ENCODE results near the gene TIMM44. TPM values are rescaled to one million over a fixed set of nuclear protein-coding genes. Genes with fewer than 3 reads are reported as not detected.

TIMM44 gene
- total RNA-seq, 4 donors from 2014 or later = 55.5 to 211 (median 80.7) TPM

DNA sequence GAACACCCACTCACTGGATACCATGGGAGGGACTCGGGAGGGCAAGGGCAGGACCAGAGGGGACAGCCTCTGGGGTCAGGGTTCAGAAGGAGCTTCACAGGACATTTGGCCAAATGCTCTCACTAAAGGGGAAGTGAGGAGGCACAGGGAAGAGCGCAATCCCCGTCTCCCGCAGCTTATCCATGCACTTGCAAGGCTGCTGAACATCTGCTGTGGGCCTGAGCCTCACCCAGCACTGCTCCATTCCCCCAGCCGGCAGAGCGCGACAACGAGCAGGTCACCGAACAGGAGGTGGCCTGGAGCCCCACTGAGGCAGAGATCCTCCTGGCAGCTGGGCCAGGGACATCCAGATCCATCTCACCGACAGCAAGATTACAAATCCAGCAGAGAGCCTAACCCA, 38.6 kb upstream of the TIMM44 start:
- no peak for TF ChIP-seq POLR2A (IDR thresholded peaks at IDR 0.05)
- TF ChIP-seq, protein P1, sequence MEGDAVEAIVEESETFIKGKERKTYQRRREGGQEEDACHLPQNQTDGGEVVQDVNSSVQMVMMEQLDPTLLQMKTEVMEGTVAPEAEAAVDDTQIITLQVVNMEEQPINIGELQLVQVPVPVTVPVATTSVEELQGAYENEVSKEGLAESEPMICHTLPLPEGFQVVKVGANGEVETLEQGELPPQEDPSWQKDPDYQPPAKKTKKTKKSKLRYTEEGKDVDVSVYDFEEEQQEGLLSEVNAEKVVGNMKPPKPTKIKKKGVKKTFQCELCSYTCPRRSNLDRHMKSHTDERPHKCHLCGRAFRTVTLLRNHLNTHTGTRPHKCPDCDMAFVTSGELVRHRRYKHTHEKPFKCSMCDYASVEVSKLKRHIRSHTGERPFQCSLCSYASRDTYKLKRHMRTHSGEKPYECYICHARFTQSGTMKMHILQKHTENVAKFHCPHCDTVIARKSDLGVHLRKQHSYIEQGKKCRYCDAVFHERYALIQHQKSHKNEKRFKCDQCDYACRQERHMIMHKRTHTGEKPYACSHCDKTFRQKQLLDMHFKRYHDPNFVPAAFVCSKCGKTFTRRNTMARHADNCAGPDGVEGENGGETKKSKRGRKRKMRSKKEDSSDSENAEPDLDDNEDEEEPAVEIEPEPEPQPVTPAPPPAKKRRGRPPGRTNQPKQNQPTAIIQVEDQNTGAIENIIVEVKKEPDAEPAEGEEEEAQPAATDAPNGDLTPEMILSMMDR (IDR thresholded peaks at IDR 0.05) = no peak
- Histone ChIP-seq H3K4me3 (no peak overlapping the region), H3K9me3 (no peaks in the 10 kb centered on the region), H3K36me3 (peaks cover 0 to 68% (median 0%) of the 10 kb centered on the region in 3 donors), H3K4me1 (peaks cover 0 to 1% (median 0%) of the 10 kb centered on the region in 4 donors), H3K27ac (peak overlapping the region in 1 of 4 donors; percentile 53), H3K27me3 (no peaks in the 10 kb centered on the region)
- DNase-seq = no peak

DNA sequence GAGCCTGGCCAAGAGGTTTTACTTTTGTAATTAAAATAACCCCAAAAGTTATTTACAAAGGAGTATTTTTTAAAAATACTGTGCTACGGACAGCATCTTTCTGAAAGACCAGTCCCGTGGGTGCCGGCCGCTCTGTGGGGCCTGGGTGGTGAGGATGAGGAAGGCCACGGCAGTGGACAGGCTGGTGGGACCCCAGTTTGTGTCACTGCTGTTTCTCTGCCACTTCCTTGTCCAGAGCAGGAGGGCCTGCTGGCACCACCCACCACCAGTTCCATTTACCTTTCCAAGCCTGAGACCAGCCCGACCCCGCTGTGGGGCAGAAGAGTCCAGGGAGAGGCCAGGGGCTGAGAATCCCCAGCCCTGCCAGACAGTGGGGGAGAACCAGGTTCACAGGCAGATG, 38.2 kb upstream of the TIMM44 start:
- TF ChIP-seq POLR2A (IDR thresholded peaks at IDR 0.05) = no peak
- TF ChIP-seq, protein P1 (IDR thresholded peaks at IDR 0.05) = no peak
- no peak for DNase-seq
- no peaks in the 10 kb centered on the region for H3K27me3 ChIP-seq
- peak overlapping the region in 1 of 4 donors; percentile 53 for H3K27ac ChIP-seq
- no peak overlapping the region for H3K4me3 ChIP-seq
- H3K4me1 ChIP-seq = no peaks in the 10 kb centered on the region
- H3K36me3 ChIP-seq = peaks cover 0 to 69% (median 0%) of the 10 kb centered on the region in 3 donors
- H3K9me3 ChIP-seq = no peaks in the 10 kb centered on the region

DNA sequence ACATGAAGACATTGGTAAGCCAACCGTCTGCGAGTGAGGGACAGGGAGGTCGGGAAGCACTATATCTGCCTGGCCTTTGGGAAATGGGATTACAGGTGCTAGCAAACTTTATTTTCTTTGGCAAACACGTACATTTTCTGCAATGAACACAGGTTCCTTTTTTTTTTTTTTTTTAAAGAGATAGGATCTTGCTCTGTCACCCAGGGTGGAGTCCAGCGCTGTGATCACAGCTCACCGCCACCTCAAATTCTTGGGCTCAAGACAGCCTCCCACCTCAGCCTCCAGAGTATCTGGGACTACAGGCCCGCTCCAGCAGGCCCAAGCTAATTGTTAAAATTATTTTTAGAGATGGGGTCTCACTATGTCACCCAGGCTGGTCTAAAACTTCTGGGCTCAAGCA, 37.7 kb upstream of the TIMM44 start:
- no peak overlapping the region for H3K4me3 ChIP-seq
- H3K9me3 ChIP-seq = no peaks in the 10 kb centered on the region
- peaks cover 0 to 69% (median 0%) of the 10 kb centered on the region in 3 donors for H3K36me3 ChIP-seq
- DNase-seq = no peak
- no peaks in the 10 kb centered on the region for H3K4me1 ChIP-seq
- no peak for TF ChIP-seq POLR2A (IDR thresholded peaks at IDR 0.05)
- TF ChIP-seq, protein P1 (IDR thresholded peaks at IDR 0.05) = no peak
- no peak overlapping the region for H3K27ac ChIP-seq
- no peaks in the 10 kb centered on the region for H3K27me3 ChIP-seq

DNA sequence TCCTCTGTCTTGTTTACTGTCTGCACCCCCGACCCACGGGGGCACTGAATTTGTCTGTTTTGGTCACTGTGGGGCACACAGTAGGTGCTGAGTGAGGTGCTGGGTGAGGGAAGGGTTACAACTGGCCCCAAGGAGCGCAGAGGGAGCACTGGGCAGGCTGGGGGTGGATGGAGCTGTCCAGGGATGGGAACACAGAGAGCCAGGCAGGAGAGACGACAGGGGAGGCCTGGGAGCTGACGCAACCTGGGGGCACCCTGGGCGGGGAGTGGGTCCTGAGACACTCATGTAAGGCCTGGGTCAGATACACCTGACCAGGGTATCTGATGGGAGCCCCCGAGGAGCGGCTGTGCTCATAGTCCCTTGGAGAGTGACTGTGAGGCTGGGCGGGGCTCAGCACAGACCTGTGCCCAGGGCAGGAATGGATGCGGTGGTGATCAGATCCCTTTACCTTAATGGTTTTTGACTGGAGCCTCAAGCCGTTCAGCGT, 37.2 kb upstream of the TIMM44 start:
- Histone ChIP-seq H3K9me3 (no peaks in the 10 kb centered on the region), H3K4me1 (no peaks in the 10 kb centered on the region), H3K4me3 (no peak overlapping the region), H3K27ac (no peak overlapping the region), H3K27me3 (no peaks in the 10 kb centered on the region), H3K36me3 (peaks cover 0 to 69% (median 0%) of the 10 kb centered on the region in 3 donors)
- TF ChIP-seq, protein P1 (IDR thresholded peaks at IDR 0.05) = no peak
- no peak for TF ChIP-seq POLR2A (IDR thresholded peaks at IDR 0.05)
- DNase-seq = no peak

DNA sequence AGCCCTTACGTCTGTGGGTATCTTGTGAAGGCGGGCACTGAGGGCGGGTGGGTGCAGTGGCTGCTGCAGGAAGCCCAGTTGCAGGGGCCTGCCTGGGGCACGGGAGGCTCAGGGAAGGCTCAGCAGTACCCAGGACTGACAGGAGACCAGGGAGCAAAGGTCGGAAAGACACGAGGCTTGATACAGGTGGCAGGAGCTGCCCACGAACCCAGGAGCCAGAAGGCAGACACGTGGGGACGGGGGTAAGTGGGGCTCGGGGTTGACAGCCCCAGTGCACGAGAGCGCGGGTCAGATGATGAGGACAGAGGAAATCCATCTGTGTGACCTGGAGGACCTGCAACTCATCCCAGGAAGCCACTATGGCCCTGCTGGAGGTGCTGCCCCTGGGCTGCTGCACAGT, 36.7 kb upstream of the TIMM44 start:
- Histone ChIP-seq H3K36me3 (peaks cover 0 to 72% (median 0%) of the 10 kb centered on the region in 3 donors), H3K4me3 (no peak overlapping the region), H3K4me1 (no peaks in the 10 kb centered on the region), H3K9me3 (no peaks in the 10 kb centered on the region), H3K27me3 (no peaks in the 10 kb centered on the region), H3K27ac (no peak overlapping the region)
- TF ChIP-seq POLR2A (IDR thresholded peaks at IDR 0.05) = no peak
- TF ChIP-seq, protein P1 (IDR thresholded peaks at IDR 0.05) = no peak
- no peak for DNase-seq

DNA sequence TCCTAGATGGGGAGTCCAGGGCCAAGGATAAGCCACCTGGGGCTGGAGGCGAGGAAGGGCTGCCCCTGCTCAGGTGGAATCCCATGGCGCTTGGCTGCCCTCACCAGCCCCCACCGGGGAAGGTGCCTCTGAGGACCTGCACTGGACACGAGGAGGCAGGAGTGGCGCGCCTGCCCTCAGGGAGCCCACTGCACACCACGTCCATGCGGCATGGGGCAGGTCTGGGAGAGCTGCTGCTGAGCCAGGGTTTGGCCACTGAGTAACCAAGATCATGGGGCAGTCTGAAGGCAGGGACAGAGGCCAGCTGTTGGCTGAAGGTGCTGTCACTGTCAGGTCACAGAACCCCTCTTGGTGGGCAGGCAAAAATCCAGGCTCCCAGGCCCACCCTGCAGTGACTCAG, 36.1 kb upstream of the TIMM44 start:
- H3K9me3 ChIP-seq = no peaks in the 10 kb centered on the region
- no peak for DNase-seq
- TF ChIP-seq, protein P1 (IDR thresholded peaks at IDR 0.05) = no peak
- TF ChIP-seq POLR2A (IDR thresholded peaks at IDR 0.05) = no peak
- H3K4me1 ChIP-seq = no peaks in the 10 kb centered on the region
- H3K27ac ChIP-seq = no peak overlapping the region
- H3K4me3 ChIP-seq = no peak overlapping the region
- H3K36me3 ChIP-seq = peaks cover 0 to 78% (median 0%) of the 10 kb centered on the region in 3 donors
- H3K27me3 ChIP-seq = no peaks in the 10 kb centered on the region
